Prostate gland (tissue), 2 donors: ENCODE data around the gene SPDEF.

Experiments
- CTCF ChIP-seq, 4 experiments: fragments of 200-600 bp in 2 of 4; fragments of 450-650 bp in 2 of 4; sonication (generic) in 2 of 4; IDR thresholded peaks; 1 replicate in 3 of 4; 2 replicates in 1 of 4; pipeline ENCODE4 v1.5.1; 2016 to 2019; ENCODE audit warnings: antibody characterized with exemption in 4 of 4, mild to moderate bottlenecking in 2 of 4, moderate library complexity in 2 of 4
- POLR2A ChIP-seq: fragments of 450-650 bp; IDR thresholded peaks from one replicate; pipeline ENCODE4 v1.6.1; 2016; ENCODE audit warnings: antibody characterized with exemption, mild to moderate bottlenecking
- POLR2AphosphoS5 ChIP-seq: sonication (generic); formaldehyde crosslinking; IDR thresholded peaks from one replicate; pipeline ENCODE4 v1.6.1; 2017; ENCODE audit warnings: antibody characterized with exemption

DNA sequence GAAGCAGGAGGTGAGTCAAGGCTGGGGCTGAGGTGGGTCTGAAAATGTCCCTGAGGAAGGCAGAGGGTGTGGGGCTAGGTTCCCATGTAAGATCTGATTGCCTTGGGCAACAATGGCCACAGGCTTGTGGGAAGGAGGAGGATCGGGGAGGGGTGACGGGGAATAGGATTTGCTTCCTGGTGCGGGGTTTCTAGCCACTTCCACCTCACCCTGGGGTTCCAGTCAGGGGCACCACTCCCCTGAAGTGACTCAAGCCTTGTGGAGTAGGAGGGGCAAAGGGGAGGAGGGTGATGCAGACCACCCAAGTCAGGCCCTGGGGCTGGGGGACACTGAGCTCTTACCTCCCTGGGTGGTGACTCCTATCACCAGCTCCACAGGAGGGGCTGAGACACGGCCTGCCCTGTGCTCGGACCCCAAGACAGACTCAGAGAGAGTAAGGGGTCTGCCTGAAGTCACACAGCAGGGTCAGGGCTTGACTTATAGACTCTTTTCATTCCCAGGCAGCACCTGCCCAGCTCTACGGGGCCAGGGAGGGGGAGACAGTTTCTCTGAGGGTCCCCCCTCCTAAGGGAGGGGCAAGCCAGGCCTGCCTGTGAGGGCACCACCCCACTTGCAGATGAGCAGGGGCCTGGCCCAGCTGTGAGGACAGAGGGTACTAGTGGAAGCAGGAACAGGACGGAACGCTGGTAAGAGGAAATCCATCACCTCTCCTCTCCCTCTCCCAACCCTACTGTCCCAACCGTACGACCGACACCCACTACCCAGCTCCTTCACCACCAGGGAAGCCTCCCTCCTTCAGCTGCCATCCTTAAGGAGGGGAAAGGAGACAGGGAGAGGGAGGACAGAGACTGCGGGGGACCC is 12.4 kb upstream of the SPDEF start:
- TF ChIP-seq CTCF (IDR thresholded peaks at IDR 0.05): no peak
- no peak for TF ChIP-seq POLR2A
- no peak for TF ChIP-seq POLR2AphosphoS5
